C4-2B (cell line): ENCODE measurements around the gene IGFL1.

Source experiments
- CTCF ChIP-seq: fragments of 450-650 bp; conservative IDR thresholded peaks from 2 replicates; pipeline ENCODE4 v1.5.1; 2017; ENCODE audit warnings: mild to moderate bottlenecking
- ZFX ChIP-seq: fragments of 450-650 bp; IDR thresholded peaks from 2 replicates; pipeline ENCODE4 v1.6.1; 2017

DNA sequence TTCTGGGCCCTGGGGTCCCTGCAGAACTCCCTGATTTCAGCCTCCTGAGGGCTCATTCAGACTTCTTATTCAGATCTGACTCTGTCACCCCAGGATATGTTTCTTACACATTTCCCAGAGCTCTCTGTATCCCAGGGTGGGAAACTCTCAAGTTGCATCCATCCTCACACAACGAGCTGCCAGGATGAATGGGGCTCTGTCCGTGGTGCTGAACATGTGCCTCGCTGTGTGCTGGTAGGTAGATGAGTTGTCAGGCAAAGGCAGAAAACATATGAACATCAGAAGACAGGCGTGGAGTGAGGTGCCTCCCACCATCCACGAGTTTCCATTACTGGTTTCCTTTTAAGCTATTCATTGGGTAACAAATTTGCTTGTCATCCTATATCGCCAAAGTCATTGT, 11.4 kb upstream of the IGFL1 start:
- no peak for TF ChIP-seq CTCF
- TF ChIP-seq ZFX = no peak
